ENCODE measurements around the gene OPCML. TPM values are rescaled to one million over a fixed set of nuclear protein-coding genes. Genes with fewer than 3 reads are reported as not detected.

The OPCML gene
- total and polyA plus RNA-seq, 2 donors (not counting 1 experiment from before 2014, with no cell fraction given) = 0.99 to 2.8 TPM

GRCh38 chr11:132561937-132562336 lies 970.4 kb downstream of the OPCML start:
- H3K4me1 ChIP-seq (ENCODE audit: control insufficient read depth, extremely low read depth, insufficient read depth, low read length) = no peaks in the 10 kb centered on the region
- H3K27me3 ChIP-seq (ENCODE audit: control insufficient read depth, insufficient read depth, low read length) = no peaks in the 10 kb centered on the region
- H3K36me3 ChIP-seq (ENCODE audit: control insufficient read depth, insufficient read depth, low read length) = no peaks in the 10 kb centered on the region
- no peak overlapping the region for H2AFZ ChIP-seq (ENCODE audit: low read length)
- H3K4me3 ChIP-seq (replicated peaks in 1 of 4; ENCODE audit: control extremely low read depth in 1 of 4, insufficient read depth in 1 of 4, low read depth in 3 of 4, low read length in 4 of 4) = no peak overlapping the region
- H4K20me1 ChIP-seq (ENCODE audit: control insufficient read depth, extremely low read depth, insufficient read depth, low read length) = no peaks in the 10 kb centered on the region
- no peaks in the 10 kb centered on the region for H3K9me3 ChIP-seq (ENCODE audit: control insufficient read depth, insufficient read depth, low read depth, low read length)
- no peak for TF ChIP-seq CTCF (conservative IDR thresholded peaks at IDR 0.05 in 1 of 2, IDR thresholded peaks at IDR 0.05 in 1 of 2; ENCODE audit: low read depth in 1 of 2, low read length in 2 of 2)
- TF ChIP-seq EZH2 (IDR thresholded peaks at IDR 0.05; ENCODE audit: low read length, missing control alignments) = no peak
- DNase-seq (ENCODE audit: low read depth in 2 of 2) = no peak
- no peak overlapping the region for H3K9ac ChIP-seq (ENCODE audit: insufficient read depth, low read length)
- no peak overlapping the region for H3K27ac ChIP-seq (ENCODE audit: insufficient read depth, low read length)
- H3K79me2 ChIP-seq (ENCODE audit: control insufficient read depth, insufficient read depth, low read length) = no peaks in the 10 kb centered on the region
- no peak overlapping the region for H3K4me2 ChIP-seq (ENCODE audit: extremely low read depth, insufficient read depth, low read length)

GRCh38 chr11:132559331-132560036 lies 972.8 kb downstream of the OPCML start:
- TF ChIP-seq EZH2 (IDR thresholded peaks at IDR 0.05; ENCODE audit: low read length, missing control alignments) (no peak), CTCF (conservative IDR thresholded peaks at IDR 0.05 in 1 of 2, IDR thresholded peaks at IDR 0.05 in 1 of 2; ENCODE audit: low read depth in 1 of 2, low read length in 2 of 2) (no peak)
- peak in 1 of 2 donors; percentile 16 for DNase-seq (ENCODE audit: low read depth in 2 of 2)
- no peaks in the 10 kb centered on the region for H3K27me3 ChIP-seq (ENCODE audit: control insufficient read depth, insufficient read depth, low read length)

GRCh38 chr11:132556316-132556715 lies 976.0 kb downstream of the OPCML start:
- no peak for DNase-seq (ENCODE audit: low read depth in 2 of 2)
- Histone ChIP-seq H3K9ac (ENCODE audit: insufficient read depth, low read length) (no peak overlapping the region), H3K36me3 (ENCODE audit: control insufficient read depth, insufficient read depth, low read length) (no peaks in the 10 kb centered on the region), H3K4me1 (ENCODE audit: control insufficient read depth, extremely low read depth, insufficient read depth, low read length) (no peaks in the 10 kb centered on the region), H3K9me3 (ENCODE audit: control insufficient read depth, insufficient read depth, low read depth, low read length) (no peaks in the 10 kb centered on the region), H3K27ac (ENCODE audit: insufficient read depth, low read length) (no peak overlapping the region), H3K4me3 (replicated peaks in 1 of 4; ENCODE audit: control extremely low read depth in 1 of 4, insufficient read depth in 1 of 4, low read depth in 3 of 4, low read length in 4 of 4) (no peak overlapping the region), H3K79me2 (ENCODE audit: control insufficient read depth, insufficient read depth, low read length) (no peaks in the 10 kb centered on the region), H4K20me1 (ENCODE audit: control insufficient read depth, extremely low read depth, insufficient read depth, low read length) (no peaks in the 10 kb centered on the region), H3K27me3 (ENCODE audit: control insufficient read depth, insufficient read depth, low read length) (no peaks in the 10 kb centered on the region), H3K4me2 (ENCODE audit: extremely low read depth, insufficient read depth, low read length) (no peak overlapping the region), H2AFZ (ENCODE audit: low read length) (no peak overlapping the region)
- TF ChIP-seq CTCF (conservative IDR thresholded peaks at IDR 0.05 in 1 of 2, IDR thresholded peaks at IDR 0.05 in 1 of 2; ENCODE audit: low read depth in 1 of 2, low read length in 2 of 2) = no peak
- no peak for TF ChIP-seq EZH2 (IDR thresholded peaks at IDR 0.05; ENCODE audit: low read length, missing control alignments)

More at GRCh38 chr11:132559331-132560036, 972.8 kb downstream of the OPCML start:
- no peak overlapping the region for H2AFZ ChIP-seq (ENCODE audit: low read length)
- H3K4me3 ChIP-seq (replicated peaks in 1 of 4; ENCODE audit: control extremely low read depth in 1 of 4, insufficient read depth in 1 of 4, low read depth in 3 of 4, low read length in 4 of 4) = no peak overlapping the region
- no peak overlapping the region for H3K4me2 ChIP-seq (ENCODE audit: extremely low read depth, insufficient read depth, low read length)
- H3K4me1 ChIP-seq (ENCODE audit: control insufficient read depth, extremely low read depth, insufficient read depth, low read length) = no peaks in the 10 kb centered on the region
- no peak overlapping the region for H3K9ac ChIP-seq (ENCODE audit: insufficient read depth, low read length)
- H3K36me3 ChIP-seq (ENCODE audit: control insufficient read depth, insufficient read depth, low read length) = no peaks in the 10 kb centered on the region
- H3K79me2 ChIP-seq (ENCODE audit: control insufficient read depth, insufficient read depth, low read length) = no peaks in the 10 kb centered on the region
- H4K20me1 ChIP-seq (ENCODE audit: control insufficient read depth, extremely low read depth, insufficient read depth, low read length) = no peaks in the 10 kb centered on the region
- H3K9me3 ChIP-seq (ENCODE audit: control insufficient read depth, insufficient read depth, low read depth, low read length) = no peaks in the 10 kb centered on the region
- H3K27ac ChIP-seq (ENCODE audit: insufficient read depth, low read length) = no peak overlapping the region
